HG03565 (cell line): ENCODE results near the gene ZGLP1.
"Not testable (repeated sequence)": the region's sequence is repeated elsewhere in the genome, so short reads cannot be mapped to it uniquely, and the experiment has no call there.

Experiments used
- ATAC-seq: cut with Tn5 transposase; IDR thresholded peaks from one replicate; pipeline ENCODE4 v1.9.1; 2021; ENCODE audit warnings: mild to moderate bottlenecking, moderate library complexity; ENCODE audit not compliant: unreplicated experiment

Gene ZGLP1

GRCh38 chr19:10309423-10309822 lies at the start of gene ZGLP1:
Gene ZGLP1 (minus strand): TSS chr19:10309815.
- ATAC-seq = no peak

DNA sequence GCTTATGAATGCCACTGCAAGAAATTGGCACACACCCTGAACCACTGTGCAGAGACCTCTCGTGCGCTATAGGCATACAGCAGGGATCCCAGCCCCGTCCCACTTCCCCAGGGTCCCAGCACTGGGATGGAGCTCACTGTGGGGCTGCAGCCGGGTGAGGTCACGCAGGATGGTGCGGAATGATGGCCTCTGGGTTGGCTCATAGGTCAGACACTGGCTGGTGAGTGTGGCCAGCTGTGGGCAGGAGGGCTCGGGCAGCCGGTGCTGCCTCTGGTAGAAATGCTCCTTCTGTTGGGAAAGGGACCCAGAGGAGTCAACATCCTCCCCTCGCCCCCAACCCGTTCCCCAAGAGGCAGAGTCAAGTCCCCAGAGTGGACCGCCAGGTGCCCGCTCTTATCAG lies 46.8 kb upstream of the ZGLP1 start:
- ATAC-seq = no peak

GRCh38 chr19:10353793-10354391 lies 44.3 kb upstream of the ZGLP1 start:
- no peak for ATAC-seq

GRCh38 chr19:10352764-10353671 lies 43.4 kb upstream of the ZGLP1 start:
- no peak for ATAC-seq

GRCh38 chr19:10346509-10346908 lies 36.9 kb upstream of the ZGLP1 start:
- no peak for ATAC-seq

DNA sequence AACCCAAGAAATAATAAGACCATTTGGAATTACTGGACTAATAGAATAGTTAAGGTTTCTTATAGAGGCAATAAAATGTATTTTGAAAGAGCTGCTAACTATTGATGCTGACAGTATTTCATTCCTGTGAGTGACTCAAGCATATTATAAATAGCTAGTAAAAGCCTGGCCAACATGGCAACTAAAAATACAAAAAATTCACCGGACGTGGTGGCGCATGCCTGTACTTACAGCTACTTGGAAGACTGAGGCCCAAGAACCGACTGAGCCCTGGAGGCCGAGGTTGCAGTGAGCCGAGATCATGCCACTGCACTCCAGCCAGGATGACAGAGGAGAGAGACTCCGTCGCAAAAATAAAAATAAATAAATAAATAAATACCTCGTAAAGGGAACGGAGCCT lies 35.2 kb upstream of the ZGLP1 start:
- ATAC-seq = no peak

DNA sequence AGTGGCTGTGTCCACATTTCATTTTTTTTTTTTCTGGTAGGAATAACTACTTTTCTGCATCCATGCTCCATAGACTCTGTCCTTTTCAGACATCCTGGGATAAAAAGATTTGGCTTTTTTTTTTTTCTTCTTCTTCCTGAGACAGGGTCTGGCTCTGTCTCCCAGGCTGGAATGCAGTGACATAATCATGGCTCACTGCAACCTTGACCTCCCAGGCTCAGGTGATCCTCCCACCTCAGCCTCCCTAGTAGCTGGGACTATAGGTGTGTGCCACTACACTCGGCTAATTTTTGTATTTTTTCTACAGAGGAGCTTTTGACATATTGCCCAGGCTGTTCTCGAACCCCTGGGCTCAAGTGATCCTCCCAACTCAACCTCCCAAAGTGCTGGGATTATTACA lies 33.9 kb upstream of the ZGLP1 start:
- ATAC-seq = no peak

DNA sequence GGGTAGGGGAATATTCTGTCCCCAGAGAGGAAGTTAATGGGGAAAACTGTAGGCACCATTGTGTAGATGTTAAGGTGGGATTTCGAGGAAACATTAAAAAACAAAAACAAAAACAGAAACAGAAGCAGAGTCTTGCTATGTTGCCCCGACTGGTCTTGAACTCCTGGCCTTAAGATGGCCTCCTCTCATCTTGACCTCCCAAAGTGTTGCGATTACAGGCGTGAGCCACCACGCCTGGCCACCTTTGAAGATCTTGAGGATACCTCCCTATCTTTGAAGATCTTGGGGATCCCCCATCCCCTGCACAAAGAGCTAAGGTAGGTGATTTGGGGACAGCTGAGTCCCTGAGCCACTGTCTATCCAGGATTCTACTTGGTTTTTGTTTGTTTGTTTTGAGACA lies 30.4 kb upstream of the ZGLP1 start:
- no peak for ATAC-seq

DNA sequence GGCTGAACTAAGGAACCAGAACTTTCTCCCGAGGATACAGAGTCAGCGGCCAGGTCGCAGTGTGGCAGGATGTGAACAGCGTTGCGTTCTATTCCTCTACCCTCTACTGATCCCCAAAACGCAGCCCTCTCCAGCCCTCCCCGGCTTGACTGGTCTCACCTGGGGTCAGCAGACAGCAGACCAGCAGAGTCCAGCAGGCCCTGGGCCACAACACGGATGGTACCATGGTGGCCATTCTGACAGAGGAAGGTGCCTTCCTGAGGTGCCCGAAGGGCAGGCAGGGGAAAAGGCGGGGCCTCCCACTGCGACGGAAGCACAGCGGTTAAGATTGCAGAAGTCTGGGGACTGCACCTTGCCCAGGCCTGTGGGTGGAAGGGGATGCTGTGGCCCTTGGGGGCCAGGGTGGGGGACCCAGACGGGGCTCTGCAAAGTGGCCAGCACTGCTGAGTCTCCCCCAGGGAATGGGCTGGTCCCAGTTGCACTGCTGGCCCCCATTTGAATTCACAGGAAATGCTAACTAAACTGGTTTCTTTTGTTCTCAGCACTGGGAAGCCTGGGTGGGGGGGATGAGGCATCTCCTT lies 29.9 kb upstream of the ZGLP1 start, which contains the start of gene ICAM3:
Gene ICAM3, minus strand, starts transcription at position 245 of the 581 bp plus-strand sequence. Its CDS starts 10 bp downstream, at position 235.
- no peak for ATAC-seq

GRCh38 chr19:10338940-10339339 lies 29.3 kb upstream of the ZGLP1 start:
- ATAC-seq = no peak

GRCh38 chr19:10336725-10337124 lies 27.1 kb upstream of the ZGLP1 start:
- not testable (repeated sequence) for ATAC-seq

GRCh38 chr19:10335352-10335985 lies 25.9 kb upstream of the ZGLP1 start:
- no peak for ATAC-seq

DNA sequence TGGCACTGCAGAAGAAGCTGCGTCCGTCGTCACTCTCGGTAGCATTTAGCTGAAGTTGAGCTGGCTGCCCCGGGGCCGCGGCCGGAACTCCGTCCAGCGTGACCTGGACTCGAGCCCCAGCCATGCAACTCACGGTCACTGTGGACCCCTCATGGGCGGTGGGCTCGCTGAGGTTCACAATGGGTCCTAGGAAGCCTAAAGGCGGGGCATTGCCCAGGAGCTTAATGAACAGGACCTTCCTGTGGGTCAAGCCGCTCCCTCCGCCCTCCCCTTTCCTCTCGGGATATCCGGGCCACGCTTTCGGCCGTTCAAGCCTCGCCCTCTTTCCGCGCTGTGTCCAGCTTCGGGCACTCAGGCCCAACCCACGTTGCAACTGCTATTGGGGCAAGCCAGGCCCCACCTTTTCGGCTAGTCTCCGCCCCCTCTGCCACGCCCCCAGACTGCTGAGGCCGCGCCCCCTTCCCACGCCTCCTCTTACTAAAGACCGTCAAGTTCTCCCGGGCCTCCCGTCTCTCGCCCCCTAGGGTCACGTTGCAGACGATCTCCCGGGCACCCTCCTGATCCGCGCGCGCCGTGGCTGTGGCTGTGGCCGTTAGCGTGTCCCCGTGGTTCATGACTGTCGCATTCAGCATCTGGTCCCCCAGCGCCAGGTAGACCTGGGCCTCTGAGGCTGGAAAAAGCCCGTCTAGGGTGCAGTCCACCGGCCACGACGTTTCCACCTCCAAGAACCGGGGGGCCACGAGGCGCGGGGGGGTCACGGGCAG lies 25.2 kb upstream of the ZGLP1 start:
- ATAC-seq = no peak

DNA sequence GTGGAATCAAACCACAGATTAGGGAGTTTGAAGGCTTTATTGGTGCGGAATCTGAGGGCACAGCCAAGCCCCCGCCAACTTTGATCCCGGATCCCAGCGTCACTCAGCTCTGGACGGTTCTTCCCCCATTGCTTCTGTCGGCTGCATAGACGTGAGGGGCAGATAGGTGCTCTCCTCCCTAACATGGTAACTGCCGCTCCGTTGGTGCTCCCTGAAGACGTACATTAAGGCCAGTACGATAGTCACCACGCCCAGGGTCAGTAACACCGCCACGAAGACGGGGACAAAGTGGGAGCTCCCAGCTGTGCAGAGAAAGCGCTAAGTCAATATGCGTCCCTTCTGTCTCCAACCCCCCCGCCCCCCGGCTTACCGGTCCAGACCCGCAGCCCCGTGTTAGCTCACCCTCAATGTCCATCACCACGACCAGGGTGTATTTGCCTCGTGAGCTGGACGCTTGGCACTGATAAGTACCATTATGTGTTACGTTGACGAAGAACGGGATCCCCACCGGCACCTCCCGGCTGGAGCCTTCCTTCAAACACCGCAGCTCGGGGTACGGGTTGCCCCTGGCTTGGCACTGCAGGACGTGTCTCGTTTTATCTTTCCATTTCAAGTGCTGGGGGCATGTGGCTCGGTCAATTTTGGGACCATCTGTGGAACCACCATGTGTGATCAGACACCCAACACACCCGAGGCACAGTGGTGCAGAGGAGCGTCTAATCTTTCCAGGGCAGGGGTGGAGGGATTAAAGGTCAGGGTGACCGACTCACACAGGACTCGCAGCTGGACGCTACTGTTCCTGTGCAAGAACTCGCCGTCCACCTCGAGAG lies 24.4 kb upstream of the ZGLP1 start:
- no peak for ATAC-seq

DNA sequence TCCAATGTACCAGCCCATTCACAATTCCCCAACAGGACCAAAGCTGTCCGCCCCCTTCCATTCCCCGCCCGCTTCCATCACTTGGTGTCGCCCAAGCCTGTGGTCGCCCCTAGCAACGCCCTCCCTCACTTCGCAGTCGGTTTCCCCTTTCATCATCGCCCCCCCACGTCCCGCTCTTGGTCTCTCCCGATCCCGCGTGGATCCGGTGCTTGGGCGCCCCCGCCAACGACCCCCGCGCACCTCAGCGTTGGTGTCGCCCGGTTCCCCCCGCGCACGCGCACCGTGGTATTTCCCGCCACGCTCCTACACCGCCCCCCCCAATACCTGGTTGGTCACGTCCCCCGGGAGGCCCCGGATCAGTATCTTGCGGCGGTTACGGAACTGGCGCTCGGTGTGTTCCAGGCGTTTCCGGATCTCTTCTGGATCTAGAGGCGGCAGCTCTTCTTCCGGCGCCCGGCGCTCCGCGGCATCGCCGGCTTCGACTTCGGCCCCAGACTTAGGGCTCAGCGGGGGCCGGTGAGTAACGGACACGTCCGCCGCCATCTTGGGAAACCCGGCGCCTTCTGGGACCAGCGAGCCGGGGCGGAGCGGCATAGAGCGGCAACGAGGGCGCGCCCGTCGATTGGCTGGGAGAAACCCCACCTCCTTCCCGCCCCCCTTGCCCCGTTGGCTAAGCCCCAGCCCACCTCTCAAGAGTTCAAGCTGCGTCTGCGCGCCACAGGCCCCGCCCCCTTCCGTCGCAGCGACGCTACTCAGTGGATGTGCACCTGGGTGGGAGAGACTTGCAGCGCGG lies 23.5 kb upstream of the ZGLP1 start, which contains the start of gene RAVER1:
Gene RAVER1, minus strand, starts transcription at position 565 of the 793 bp plus-strand sequence. Its CDS starts 22 bp downstream, at position 543.
- ATAC-seq = peak; percentile 76

DNA sequence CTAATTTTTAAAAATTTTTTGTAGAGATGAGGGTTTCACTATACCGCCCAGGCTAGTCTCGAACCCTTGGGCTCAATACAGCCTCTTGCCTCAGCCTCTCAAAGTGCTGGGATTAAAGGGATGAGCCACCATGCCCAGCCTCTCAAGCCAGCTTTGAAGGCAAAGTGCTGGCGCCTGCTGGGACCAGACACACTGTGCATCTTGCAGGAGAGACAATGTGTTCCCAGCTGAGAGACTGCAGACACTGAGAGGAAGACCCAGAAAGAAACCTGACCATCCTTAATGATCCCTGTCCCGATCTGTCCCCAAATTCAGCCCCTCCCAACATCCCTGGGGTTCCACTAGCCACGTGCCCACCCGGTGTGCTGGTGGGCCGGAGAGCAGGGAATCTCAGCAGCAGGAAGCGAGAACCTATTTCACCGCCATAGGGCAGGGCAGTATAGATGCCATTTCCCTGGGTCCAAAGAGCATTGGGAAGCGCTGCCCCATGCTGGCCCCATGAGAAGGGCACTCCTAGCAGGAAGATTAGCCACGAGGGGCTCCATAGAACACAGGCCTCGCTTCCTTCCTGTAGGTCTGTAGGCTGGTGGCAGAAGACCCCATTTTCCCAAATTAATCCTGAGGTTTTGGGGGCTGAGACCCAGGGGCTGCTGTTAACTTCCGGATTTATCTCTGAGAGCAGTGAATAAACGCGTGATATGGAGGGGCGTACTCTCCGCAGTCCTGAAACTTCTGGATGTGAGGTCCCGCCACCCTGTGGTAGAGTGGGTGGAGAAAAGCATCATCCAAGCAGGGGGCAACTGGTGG lies 22.7 kb upstream of the ZGLP1 start:
- ATAC-seq = no peak

- ATAC-seq = no peak
These were observed 19.9 kb upstream of the ZGLP1 start for GRCh38 chr19:10329555-10329954.
